GM23248 (cell line): Measurements from ENCODE around the gene APOOL.

Source experiments
- EZH2 ChIP-seq: fragments of 200-600 bp; sonication (generic); IDR thresholded peaks from 2 replicates; pipeline ENCODE4 v1.6.1; 2018; ENCODE audit warnings: antibody characterized with exemption, mild to moderate bottlenecking; ENCODE audit not compliant: insufficient read depth, poor library complexity, severe bottlenecking
- EZH2phosphoT487 ChIP-seq: fragments of 200-600 bp; sonication (generic); IDR thresholded peaks from 2 replicates; pipeline ENCODE4 v1.6.1; 2018; ENCODE audit warnings: antibody characterized with exemption, moderate library complexity, mild to moderate bottlenecking, low read depth; ENCODE audit not compliant: insufficient read depth

DNA sequence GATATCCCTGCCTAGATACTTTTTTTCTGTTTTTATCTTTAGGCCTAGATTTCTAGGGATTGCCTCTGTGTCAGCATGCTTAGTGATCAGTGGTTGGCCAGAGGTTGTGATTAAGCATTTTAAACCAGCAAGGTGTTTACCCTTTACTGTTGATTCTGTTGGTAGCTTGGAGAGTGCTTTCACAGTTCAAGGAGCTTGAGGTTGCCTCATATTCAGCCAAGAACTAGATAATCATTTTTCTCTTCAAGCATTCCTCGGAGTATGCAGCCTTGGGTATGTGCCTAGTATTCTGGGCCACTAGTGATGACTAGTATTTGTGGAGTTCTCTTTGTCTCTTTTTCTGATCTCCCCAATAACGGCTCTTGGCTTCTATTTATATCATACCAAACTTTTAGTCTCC is 20.4 kb downstream of the APOOL start:
- TF ChIP-seq EZH2 (no peak), EZH2phosphoT487 (no peak)
